Measurements from ENCODE around the gene NMBR. TPM values are rescaled to one million over a fixed set of nuclear protein-coding genes. Genes with fewer than 3 reads are reported as not detected.
A peak's percentile ranks its signal among the peaks of the same experiment; 100 is the strongest.

The NMBR gene
- total RNA-seq (under 1 TPM in 1 of 6 donors, not detected in 5; 0.12 TPM), polyA plus RNA-seq (not detected)

DNA sequence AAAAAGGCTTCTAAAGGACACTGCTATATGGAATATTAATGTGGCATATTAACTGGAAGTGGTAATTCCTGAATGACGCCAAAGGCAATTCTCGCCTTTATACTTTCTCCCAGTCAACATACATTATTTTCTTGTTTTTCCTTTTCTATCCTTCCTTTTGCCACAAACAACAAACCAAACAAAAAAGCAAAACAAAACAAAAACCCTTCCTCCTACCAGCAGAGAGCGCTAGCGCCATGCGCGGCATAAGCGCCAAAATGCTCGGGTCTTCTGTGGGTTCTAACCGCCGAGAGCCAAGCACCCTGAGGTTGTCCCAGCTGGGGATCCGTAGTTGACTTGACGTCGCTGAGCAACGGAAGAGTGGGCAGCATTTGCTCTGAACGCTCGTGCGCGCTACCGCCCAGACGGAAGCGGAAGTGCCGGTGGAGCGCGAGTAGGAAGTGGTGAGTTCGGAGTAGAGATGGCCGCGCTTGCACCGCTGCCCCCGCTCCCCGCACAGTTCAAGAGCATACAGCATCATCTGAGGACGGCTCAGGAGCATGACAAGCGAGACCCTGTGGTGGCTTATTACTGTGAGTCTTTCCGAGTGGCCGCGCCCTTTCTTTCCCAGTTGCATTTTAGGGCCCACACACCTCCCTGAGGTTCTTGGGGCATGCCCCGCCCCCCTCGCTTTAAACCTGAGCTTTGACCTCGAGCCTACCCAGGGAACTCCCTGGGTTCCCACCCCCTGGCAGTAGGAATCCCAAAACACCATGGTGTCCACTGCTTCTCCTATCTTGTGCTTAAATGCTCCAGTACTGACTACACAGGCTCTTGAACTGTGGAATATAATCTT is at the start of gene NMBR, which contains the start of gene VTA1:
TSS of gene NMBR (minus strand) at position 295 of the 835 bp plus-strand sequence. CDS start 58,464 bp downstream, outside the sequence.
TSS of gene VTA1 (plus strand) at position 436 of the 835 bp plus-strand sequence. CDS start at position 461, 25 bp downstream.
- Histone ChIP-seq H3K4me3 (peak within 1 kb of the TSS; percentile 40 to 95 (median 78)), H3K27ac (peak within 1 kb of the TSS in 2 of 4 donors; percentile 37 to 46), H3K4me1 (peaks cover 6 to 16% (median 6%) of the 10 kb centered on the region in 3 donors), H3K9me3 (no peaks in the 10 kb centered on the region), H3K36me3 (no peaks in the 10 kb centered on the region), H3K27me3 (no peaks in the 10 kb centered on the region)
- intact Hi-C loops (cut with DNase I): no loop called here
- TF ChIP-seq, protein P1, sequence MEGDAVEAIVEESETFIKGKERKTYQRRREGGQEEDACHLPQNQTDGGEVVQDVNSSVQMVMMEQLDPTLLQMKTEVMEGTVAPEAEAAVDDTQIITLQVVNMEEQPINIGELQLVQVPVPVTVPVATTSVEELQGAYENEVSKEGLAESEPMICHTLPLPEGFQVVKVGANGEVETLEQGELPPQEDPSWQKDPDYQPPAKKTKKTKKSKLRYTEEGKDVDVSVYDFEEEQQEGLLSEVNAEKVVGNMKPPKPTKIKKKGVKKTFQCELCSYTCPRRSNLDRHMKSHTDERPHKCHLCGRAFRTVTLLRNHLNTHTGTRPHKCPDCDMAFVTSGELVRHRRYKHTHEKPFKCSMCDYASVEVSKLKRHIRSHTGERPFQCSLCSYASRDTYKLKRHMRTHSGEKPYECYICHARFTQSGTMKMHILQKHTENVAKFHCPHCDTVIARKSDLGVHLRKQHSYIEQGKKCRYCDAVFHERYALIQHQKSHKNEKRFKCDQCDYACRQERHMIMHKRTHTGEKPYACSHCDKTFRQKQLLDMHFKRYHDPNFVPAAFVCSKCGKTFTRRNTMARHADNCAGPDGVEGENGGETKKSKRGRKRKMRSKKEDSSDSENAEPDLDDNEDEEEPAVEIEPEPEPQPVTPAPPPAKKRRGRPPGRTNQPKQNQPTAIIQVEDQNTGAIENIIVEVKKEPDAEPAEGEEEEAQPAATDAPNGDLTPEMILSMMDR (IDR thresholded peaks at IDR 0.05): peak; percentile 55 to 77 (median 70)
- peak; percentile 97 for FAIRE-seq
- DNase-seq: peak; percentile 91 to 98 (median 97)
- 0% methylated on average over 38 of the region's 38 CpGs for WGBS, 2 donors
- ATAC-seq: peak; percentile 99 to 100 (median 100)

DNA sequence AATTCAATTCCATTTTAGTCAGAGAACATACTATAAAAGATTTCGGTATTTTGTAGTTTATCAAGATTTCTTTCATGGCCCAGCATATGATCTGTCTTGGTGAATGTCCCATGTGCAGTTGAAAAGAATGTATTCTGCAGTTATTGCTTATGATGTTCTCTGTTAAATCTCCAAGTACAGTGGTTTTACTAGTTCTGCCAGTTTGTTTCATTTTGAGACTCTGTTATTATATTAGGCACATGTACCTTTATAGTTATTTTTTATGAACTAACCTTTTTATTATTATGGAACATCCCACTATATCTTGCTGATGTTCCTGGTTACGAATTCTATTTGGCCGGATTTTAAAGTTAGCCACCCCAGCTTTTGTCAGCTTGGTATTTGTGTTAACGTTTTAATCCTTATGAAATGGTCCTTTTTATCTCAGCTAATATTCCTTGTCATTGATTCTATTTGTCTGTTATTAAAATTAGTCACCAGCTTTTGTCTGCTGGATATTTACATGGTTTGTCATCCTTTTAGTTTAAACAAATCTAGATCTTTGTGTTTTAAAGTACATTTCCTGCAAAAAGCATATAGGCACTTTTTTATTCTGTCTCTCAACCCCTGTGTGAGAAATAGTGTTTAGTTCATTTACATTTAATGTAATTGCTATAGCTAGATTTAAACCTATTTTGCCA is 49.1 kb upstream of the NMBR start:
- 90 to 93% methylated on average over 4 of the region's 4 CpGs for WGBS, 2 donors
- H3K27ac ChIP-seq: no peak overlapping the region
- H3K4me1 ChIP-seq: peaks cover 0 to 4% (median 3%) of the 10 kb centered on the region in 3 donors
- no peak overlapping the region for H3K4me3 ChIP-seq
- no peak for DNase-seq
- H3K36me3 ChIP-seq: peaks cover 0 to 8% (median 2%) of the 10 kb centered on the region in 3 donors
- H3K27me3 ChIP-seq: no peaks in the 10 kb centered on the region
- TF ChIP-seq, protein P1 (IDR thresholded peaks at IDR 0.05): no peak
- H3K9me3 ChIP-seq: no peaks in the 10 kb centered on the region
- FAIRE-seq: no peak
- no peak for ATAC-seq
- intact Hi-C loops (cut with DNase I): no loop called here

DNA sequence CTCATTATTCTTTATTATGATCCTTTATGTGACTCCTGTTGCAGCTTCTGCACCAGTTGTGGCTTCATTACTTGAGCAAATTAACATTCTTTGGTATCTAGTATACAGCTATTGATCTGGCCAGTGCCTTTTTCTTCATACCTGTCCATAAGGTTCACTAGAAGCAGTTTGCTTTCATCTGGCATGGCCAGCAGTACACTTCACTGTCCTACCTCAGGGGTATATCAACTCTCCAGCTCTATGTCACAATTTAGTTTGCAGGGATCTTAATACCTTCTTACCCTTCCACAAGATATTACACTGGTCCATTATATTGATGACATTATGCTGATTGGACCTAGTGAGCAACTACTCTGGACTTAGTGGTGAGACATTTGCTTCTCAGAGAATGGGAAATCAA is 46.7 kb upstream of the NMBR start:
- peaks cover 0 to 4% (median 3%) of the 10 kb centered on the region in 3 donors for H3K4me1 ChIP-seq
- no peaks in the 10 kb centered on the region for H3K9me3 ChIP-seq
- no peaks in the 10 kb centered on the region for H3K27me3 ChIP-seq
- ATAC-seq (no peak), DNase-seq (no peak), FAIRE-seq (no peak)
- H3K27ac ChIP-seq: no peak overlapping the region
- TF ChIP-seq, protein P1 (IDR thresholded peaks at IDR 0.05): no peak
- H3K4me3 ChIP-seq: no peak overlapping the region
- H3K36me3 ChIP-seq: peaks cover 0 to 3% (median 0%) of the 10 kb centered on the region in 3 donors
- intact Hi-C loops (cut with DNase I): no loop called here

DNA sequence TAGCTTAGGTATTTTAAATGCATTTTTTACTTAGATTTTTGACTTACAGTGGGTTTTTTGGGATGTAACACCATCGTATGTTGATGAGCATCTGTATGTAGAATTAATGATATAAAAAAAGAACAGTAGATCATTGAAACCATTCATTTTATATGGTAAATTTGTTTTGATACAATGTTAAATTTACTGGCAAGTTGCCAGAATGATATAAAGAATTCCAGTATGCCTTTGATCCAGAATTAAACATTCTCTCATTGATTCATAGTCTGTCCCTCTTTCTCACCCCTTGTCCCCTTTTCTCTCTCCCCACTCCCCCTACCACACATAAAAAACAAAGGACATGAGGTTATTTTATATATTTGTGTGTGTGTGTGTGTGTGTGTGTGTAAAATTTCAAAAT is 45.4 kb upstream of the NMBR start:
- no peak for FAIRE-seq
- WGBS, 2 donors: 92 to 97% methylated on average over 1 of the region's 1 CpG
- TF ChIP-seq, protein P1 (IDR thresholded peaks at IDR 0.05): no peak
- intact Hi-C loops (cut with DNase I): no loop called here
- H3K27ac ChIP-seq: no peak overlapping the region
- H3K9me3 ChIP-seq: no peaks in the 10 kb centered on the region
- no peaks in the 10 kb centered on the region for H3K27me3 ChIP-seq
- peaks cover 0 to 4% (median 3%) of the 10 kb centered on the region in 3 donors for H3K4me1 ChIP-seq
- DNase-seq: no peak
- ATAC-seq: no peak
- H3K36me3 ChIP-seq: no peaks in the 10 kb centered on the region
- no peak overlapping the region for H3K4me3 ChIP-seq

All from pancreas (tissue), 10 donors.